ENCODE data around the gene NSUN2.

- TF ChIP-seq CTCF (IDR thresholded peaks at IDR 0.05) (no peak), EP300 (IDR thresholded peaks at IDR 0.05) (no peak), POLR2A (IDR thresholded peaks at IDR 0.05) (no peak), POLR2AphosphoS5 (IDR thresholded peaks at IDR 0.05) (no peak)
Measured at GRCh38 chr5:6642655-6643054, 9.8 kb upstream of the NSUN2 start.
